Stimulated activated CD8-positive, alpha-beta memory T cell treated with anti-CD3 and anti-CD28 coated beads, Interleukin-7, amount 100 ng/mL, for 1 hour (primary cell): Measurements from ENCODE around the gene PAAF1.

Experiments used
- DNase-seq, 2 donors: peaks; one replicate each; pipeline ENCODE4 v3.0.0-alpha.2; 2020; ENCODE audit warnings: low read depth in 2 of 2

The PAAF1 gene

DNA sequence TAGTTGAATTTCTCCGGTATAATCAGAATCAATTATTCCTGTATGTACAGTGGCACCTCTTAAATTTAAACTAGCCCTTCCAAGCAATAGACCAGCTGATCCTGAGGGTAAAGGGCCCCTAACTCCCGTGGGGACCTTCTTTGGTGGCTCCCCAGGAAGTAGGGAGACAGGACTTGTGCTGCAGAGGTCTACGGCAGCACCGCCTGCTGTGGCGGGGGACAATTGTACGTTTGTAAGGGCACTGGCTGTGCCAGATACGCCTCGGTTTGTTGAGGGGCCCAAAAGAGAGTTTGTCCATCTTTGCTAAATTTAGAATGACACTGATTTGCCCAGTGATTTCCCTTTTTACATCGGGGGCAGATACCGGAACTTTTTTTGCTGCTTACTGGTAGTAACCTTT lies 68.1 kb downstream of the PAAF1 start:
- DNase-seq, result no peak

- no peak for DNase-seq
Measured at GRCh38 chr11:73945396-73945795, 68.6 kb downstream of the PAAF1 start.

DNA sequence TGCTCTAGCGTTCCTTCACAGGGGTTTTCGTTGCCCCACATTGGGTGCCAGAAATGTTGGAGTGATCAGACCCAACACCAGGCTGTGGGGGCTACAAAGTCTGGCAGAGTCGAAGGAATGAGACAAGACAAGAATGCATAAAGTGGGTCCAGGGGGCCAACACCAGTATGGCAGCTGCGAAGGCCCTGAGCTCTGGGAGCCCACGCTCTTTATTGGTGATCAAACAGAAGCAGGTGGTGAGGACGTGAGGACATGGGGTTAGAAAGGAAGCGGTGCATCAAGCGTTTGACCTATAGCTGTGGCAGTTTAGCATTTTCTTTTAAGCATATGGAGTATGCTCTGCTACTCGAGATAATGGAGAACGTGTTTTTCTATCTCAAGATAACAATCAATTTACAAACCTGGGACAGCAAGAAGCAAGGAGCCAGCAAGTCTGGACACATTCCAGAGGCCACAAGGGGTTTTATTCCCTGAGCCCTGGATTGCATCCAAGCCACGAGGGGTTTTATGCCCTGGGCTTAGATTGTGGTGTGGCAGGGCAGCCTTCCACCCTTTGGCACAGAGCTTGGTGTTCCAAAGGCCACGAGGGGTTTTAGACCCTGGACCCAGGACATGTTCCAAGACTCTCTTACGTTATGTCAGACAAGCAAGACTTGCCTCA lies 70.1 kb downstream of the PAAF1 start:
- DNase-seq, result no peak

DNA sequence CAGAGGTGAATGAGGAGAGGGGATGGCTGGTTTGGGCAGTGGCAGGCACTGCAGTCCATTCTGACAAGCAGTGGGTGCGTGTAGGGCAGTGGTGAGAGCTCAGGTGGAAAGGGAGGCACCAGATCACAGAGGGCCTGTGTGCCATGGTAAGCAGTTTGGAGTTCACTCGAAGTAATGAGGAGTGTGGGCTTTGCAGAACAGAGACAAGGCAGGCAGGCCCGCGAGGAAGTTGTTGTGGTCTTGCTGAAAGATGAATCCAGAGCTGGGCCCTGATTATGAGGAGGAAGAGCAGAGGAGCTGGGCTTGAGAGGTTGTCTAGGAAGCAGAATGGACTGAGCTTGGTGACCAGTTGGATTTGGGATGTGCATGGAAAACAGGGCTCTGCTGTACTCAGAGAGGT lies 72.4 kb downstream of the PAAF1 start:
- no peak for DNase-seq

GRCh38 chr11:73949912-73950311 lies 73.1 kb downstream of the PAAF1 start:
- DNase-seq, result no peak

- DNase-seq, result no peak
Measured at GRCh38 chr11:73950869-73951710, 74.3 kb downstream of the PAAF1 start, which contains the start of gene DNAJB13. DNAJB13 (plus strand) TSS chr11:73951026; CDS start chr11:73951070, 44 bp downstream.

GRCh38 chr11:73951797-73952196 lies 75.0 kb downstream of the PAAF1 start:
- DNase-seq, result no peak

- no peak for DNase-seq
Measured at GRCh38 chr11:73956876-73957653, 80.3 kb downstream of the PAAF1 start.

DNA sequence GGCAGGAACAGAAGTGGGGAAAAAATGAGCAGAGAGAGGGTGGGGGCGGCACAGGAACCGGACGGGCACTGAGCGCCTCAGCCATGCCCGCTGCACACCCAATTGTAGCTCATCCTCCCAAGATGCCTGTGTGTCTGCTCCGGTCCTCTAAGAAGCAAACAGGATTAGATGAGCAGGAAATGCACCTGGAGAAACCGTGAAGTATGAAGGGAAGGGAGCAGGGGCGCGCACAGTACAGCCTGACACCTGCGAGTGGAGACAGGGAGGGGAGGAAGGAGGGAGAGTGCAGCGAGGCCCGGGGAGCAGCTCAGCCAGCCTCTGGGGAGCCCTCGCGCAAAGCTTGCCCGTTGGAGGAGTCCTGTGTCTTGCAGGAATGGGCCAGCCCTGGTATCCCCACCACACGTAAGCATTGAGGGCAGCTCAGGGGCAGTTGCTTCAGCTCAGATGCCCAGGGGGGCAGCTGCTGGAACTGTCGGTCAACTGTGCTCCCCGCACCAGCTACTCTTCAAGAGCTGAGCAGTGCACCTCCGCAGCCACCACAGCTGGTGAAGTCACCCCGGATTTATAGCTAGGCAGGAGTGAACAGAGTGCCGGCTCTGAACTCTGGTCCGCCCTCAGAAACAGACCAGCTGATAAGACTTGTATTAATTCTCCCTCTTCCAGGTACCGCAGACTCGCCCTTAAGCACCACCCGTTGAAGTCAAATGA lies 81.0 kb downstream of the PAAF1 start:
- no peak for DNase-seq

DNA sequence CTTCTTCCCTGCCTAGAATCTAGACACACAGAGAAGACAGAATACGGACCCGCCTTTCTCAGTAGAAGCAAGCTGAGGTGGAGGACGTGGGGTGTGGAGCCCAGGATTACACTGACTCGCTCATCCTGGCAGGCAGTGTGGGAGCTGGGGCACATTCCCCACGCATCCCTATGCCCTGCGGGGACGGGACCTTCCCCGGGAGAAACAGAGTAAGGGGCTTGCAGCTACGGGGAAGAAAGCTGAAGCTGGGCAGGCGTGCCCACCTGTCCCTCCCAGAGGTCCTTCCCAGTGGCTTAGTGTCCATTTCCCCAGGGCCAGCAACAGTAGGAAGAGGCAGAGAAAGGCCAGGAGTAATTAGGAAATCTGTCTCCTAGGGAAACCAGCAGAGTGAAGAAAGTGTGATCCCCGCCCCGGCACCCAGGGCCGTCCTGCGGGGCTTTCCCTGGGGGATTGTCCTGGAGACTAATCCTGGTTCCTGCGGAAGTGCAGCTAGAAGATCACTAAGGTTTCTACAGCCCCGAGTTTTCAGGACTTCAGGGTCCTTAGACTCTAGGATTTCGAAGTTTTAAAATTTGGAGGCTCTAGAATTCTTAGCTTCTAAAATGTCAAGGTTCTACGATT lies 81.8 kb downstream of the PAAF1 start:
- no peak for DNase-seq

DNA sequence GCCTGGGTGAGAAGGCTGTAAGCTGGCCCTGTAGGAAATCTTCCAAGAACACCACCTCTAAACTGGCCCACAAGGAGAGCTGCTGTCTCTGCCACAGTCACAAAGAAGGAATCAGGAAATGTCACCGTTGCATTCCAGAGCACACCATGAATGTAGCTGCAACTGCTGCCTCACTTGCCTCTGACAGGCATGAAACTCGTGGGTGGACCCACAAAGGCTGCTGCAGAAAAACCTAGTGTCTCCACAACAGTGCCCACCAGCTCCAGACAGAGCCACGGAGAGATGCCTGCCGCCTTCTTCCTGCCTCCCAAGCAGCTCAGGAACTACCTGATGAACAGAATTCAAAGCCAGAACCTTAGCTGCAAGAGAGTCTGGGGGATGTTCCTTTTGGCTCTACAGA lies 84.5 kb downstream of the PAAF1 start:
- no peak for DNase-seq

DNA sequence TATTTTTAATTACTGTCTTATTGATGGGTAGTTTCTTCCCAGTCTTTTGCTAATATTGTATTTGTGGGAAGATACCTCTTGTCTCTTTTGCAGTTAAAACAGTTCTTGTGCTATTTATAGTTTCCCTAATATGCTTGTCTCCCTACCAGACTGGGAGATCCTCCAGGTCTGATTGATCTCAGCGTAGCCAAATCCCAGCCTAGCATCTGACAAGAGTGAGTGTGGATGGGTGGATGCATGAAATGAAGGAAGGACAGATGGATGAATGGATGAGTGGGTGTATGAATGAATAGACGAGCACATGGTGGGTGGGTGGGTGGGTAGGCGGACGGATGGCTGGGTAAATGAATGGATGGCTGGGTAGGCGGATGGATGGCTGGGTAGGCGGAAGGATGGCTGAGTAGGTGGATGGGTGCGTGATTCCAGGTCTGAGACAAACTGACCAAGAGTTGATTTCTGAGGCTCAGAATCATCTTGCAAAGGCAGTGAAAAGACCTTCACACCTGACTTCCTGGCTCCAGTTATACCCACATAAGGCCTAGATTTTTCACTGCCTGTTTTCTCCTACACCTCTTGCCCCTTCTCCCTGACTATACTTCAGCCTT lies 85.4 kb downstream of the PAAF1 start:
- no peak for DNase-seq

- DNase-seq, result no peak
Measured at GRCh38 chr11:73963861-73964260, 87.1 kb downstream of the PAAF1 start.

GRCh38 chr11:73965076-73965763 lies 88.4 kb downstream of the PAAF1 start:
- DNase-seq, result no peak

GRCh38 chr11:73965764-73966121 lies 88.9 kb downstream of the PAAF1 start:
- no peak for DNase-seq

GRCh38 chr11:73968356-73968966 lies 91.7 kb downstream of the PAAF1 start:
- DNase-seq, result no peak

- no peak for DNase-seq
Measured at GRCh38 chr11:73969091-73969490, 92.3 kb downstream of the PAAF1 start.

GRCh38 chr11:73969991-73970800 lies 93.4 kb downstream of the PAAF1 start:
- no peak for DNase-seq

- no peak for DNase-seq
Measured at GRCh38 chr11:73971175-73971719, 94.4 kb downstream of the PAAF1 start.
